NCI-H526 treated with DMSO at 0.1 percent for 48 hours (cell line): ENCODE measurements around the gene PSG4.
"Not testable (repeated sequence)": the region's sequence is repeated elsewhere in the genome, so short reads cannot be mapped to it uniquely, and the experiment has no call there.

Experiments
- DNase-seq: peaks from one replicate; lab custom pipeline; 2025; lab: John Stamatoyannopoulos, UW

Gene PSG4

GRCh38 chr19:43205471-43206105 lies at the start of gene PSG4:
Gene PSG4, minus strand, starts transcription at chr19:43205638. Its CDS starts 102 bp downstream, at chr19:43205536.
- DNase-seq: not testable (repeated sequence)

GRCh38 chr19:43251428-43251827 lies 46.0 kb upstream of the PSG4 start:
- not testable (repeated sequence) for DNase-seq

GRCh38 chr19:43250296-43250695 lies 44.9 kb upstream of the PSG4 start:
- DNase-seq: not testable (repeated sequence)

- not testable (repeated sequence) for DNase-seq
These were observed 43.2 kb upstream of the PSG4 start for GRCh38 chr19:43248635-43249002.

DNA sequence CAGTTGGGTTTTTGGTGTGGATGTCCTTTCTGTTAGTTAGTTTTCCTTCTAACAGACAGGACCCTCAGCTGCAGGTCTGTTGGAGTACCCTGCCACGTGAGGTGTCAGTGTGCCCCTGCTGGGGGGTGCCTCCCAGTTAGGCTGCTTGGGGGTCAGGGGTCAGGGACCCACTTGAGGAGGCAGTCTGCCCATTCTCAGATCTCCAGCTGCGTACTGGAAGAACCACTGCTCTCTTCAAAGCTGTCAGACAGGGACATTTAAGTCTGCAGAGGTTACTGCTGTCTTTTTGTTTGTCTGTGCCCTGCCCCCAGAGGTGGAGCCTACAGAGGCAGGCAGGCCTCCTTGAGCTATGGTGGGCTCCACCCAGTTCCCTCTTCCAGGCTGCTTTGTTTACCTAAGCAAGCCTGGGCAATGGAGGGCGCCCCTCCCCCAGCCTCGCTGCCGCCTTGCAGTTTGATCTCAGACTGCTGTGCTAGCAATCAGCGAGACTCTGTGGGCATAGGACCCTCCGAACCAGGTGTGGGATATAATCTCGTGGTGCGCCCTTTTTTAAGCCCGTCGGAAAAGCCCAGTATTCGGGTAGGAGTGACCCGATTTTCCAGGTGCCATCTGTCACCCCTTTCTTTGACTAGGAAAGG lies 41.9 kb upstream of the PSG4 start:
- peak; percentile 22 for DNase-seq

- not testable (repeated sequence) for DNase-seq
These were observed 40.4 kb upstream of the PSG4 start for GRCh38 chr19:43245848-43246247.

- not testable (repeated sequence) for DNase-seq
These were observed 36.8 kb upstream of the PSG4 start for GRCh38 chr19:43242211-43242610.

GRCh38 chr19:43238213-43238612 lies 32.8 kb upstream of the PSG4 start:
- DNase-seq: not testable (repeated sequence)

DNA sequence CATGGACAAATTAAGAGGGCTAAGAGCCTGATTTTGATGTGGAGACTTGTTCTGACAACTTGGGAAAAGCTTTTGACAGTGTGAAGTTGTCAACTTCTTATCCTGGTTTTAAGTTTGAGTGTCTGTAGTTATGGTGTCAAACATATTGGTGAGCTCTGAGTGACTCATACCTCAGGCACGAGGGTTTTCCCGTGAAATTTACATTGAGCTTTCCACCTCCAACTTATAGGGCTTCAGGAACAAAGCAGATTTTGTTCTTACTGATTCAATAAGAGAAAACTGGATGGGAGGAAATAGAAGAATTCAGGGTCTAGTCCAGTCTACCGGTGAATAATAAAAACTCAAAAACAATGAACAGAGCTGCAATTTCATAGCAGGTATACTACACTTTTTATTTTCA lies 30.2 kb upstream of the PSG4 start:
- not testable (repeated sequence) for DNase-seq

GRCh38 chr19:43229315-43229714 lies 23.9 kb upstream of the PSG4 start:
- no peak for DNase-seq

- DNase-seq: not testable (repeated sequence)
These were observed 23.3 kb upstream of the PSG4 start for GRCh38 chr19:43228730-43229129.

DNA sequence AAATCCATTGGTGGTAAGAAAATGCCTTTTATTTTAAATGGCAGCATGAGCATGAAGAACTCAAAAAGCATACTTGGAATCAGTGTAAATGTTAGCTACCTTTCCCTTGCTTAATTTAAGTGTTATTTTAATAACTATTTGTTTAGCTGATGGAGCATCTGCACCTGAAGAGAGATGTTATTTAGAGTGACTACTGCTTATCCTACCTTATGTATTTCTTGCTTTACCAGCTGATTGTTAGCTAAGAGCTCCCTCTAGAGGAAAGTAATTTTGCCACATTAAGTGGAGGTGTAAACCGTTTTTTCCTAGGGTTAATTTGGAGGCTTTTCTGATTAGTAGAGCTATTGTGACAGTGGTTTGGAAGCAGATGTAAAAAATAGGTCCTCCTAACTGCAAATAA lies 21.5 kb upstream of the PSG4 start:
- DNase-seq: not testable (repeated sequence)

GRCh38 chr19:43224855-43225253 lies 19.4 kb upstream of the PSG4 start:
- DNase-seq: no peak

- DNase-seq: not testable (repeated sequence)
These were observed 18.9 kb upstream of the PSG4 start for GRCh38 chr19:43224201-43224854.

DNA sequence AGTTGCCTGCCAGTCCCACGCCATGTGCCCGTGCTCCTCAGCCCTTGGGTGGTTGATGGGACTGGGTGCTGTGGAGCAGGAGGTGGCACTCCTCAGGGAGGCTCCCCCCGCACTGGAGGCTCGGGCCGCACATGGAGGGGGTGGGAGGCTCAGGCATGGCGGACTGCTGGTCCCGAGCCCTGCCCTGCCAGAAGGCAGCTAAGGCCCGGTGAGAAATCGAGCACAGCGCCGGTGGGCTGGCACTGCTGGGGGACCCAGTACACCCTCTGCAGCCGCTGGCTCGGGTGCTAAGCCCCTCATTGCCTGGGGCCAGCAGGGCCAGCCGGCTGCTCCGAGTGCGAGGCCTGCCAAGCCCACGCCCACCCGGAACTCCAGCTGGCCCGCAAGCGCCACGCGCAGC lies 16.5 kb upstream of the PSG4 start:
- not testable (repeated sequence) for DNase-seq

- DNase-seq: not testable (repeated sequence)
These were observed 13.7 kb upstream of the PSG4 start for GRCh38 chr19:43219136-43219535.

GRCh38 chr19:43215881-43216280 lies 10.4 kb upstream of the PSG4 start:
- DNase-seq: not testable (repeated sequence)

DNA sequence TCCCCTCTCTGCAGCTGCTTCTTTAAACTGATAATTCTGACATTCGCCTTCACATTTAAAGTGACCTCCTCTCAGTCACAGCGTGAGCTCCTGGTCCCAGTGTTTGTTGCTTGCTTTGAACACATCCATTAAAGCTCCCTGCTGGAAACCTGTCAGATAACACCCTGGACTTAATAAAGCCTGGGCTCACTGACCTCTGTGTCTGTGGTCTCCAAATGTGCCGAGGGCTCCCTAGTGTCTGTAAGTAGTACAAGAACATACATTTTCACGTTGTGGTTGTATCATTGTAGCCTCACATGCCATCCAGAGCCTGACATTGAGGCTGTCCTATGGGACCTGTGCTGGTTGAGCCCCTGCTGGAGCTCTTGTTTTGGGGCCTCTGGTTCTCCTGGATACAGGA lies 2.6 kb upstream of the PSG4 start:
- no peak for DNase-seq

DNA sequence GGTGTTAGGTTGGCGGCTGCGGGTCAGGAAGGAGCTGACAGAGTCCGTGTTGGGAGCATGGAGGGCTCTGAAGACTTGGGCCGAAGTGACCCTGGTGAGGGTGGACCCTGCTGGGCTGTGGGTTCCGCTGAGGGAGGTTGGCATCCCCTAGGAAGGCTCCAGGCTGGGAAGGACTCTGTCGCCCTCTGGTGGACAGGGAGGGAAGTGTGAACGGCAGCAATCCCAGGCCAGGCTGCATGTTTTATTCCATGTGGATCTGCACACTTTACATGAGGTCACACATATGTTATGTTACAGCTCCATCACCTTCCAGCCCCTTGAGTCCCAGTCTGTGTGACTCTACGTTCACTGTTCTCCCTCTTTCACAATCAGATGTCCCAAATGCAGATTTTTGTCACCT lies 1.7 kb upstream of the PSG4 start:
- not testable (repeated sequence) for DNase-seq

GRCh38 chr19:43203611-43204010 lies 1.8 kb downstream of the PSG4 start:
- not testable (repeated sequence) for DNase-seq

DNA sequence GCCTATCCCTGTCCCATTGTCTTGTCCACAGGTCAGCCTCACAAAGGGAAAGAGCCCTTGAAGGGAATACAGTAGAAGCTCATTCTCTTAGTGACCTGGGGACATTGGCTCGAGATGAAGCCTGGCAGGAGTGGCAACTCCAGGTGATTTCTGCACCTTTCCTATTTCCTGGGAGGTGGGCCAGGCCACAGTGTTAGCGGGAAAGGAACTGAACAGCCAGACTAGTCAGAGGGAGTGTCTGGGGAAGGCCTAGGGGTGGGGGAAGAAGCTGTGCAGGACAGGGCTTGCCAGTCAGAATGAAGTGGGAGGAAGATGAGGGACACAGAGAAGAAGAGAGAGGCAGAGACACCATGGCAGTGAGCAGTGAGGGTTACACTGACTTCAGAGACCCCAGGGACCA lies 3.5 kb downstream of the PSG4 start:
- DNase-seq: not testable (repeated sequence)

DNA sequence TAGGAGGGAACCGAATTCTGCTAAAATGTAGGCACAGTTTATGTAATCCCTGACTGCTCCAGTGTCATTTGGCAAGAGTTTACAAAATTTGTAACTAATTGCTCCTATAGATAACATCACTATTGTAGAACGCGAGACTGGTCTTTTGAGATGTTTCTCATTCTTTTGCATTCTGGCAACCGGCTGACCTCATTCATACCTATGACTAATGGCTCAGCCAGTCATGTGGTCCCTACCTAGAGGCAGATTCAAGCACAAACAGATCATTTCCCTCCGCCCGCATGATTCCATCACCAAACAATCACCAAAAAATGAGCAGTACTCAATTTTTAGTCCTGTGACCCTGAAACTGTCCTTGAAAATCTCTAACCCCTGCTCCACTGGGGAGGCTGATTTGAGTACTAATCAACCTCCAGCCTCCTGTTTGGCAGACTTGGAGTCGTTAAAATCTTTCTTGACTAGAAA lies 4.1 kb downstream of the PSG4 start:
- not testable (repeated sequence) for DNase-seq
